ENCODE data around the gene TCL1A.
"Not testable (repeated sequence)": the region's sequence is repeated elsewhere in the genome, so short reads cannot be mapped to it uniquely, and the experiment has no call there.

TCL1A gene

GRCh38 chr14:95713596-95714371 is at the start of gene TCL1A:
TSS of gene TCL1A (minus strand) at chr14:95714125. CDS start at chr14:95714066, 59 bp downstream.
- TF ChIP-seq CTCF (IDR thresholded peaks at IDR 0.05): no peak
- no peaks in the 10 kb centered on the region for H3K36me3 ChIP-seq
- no peak within 1 kb of the TSS for H3K4me3 ChIP-seq (ENCODE audit: low read depth in 1 of 2, low read length in 1 of 2)
- H3K4me1 ChIP-seq (ENCODE audit: control insufficient read depth in 1 of 2, insufficient read depth in 1 of 2, low read depth in 1 of 2, low read length in 1 of 2): no peaks in the 10 kb centered on the region
- H3K27ac ChIP-seq: no peak within 1 kb of the TSS
- H3K9me3 ChIP-seq: no peaks in the 10 kb centered on the region
- H3K27me3 ChIP-seq: peaks cover 50% of the 10 kb centered on the region

- H3K27ac ChIP-seq; H3K4me3 ChIP-seq (ENCODE audit: low read depth in 1 of 2, low read length in 1 of 2); H3K27me3 ChIP-seq; H3K9me3 ChIP-seq; H3K4me1 ChIP-seq (ENCODE audit: control insufficient read depth in 1 of 2, insufficient read depth in 1 of 2, low read depth in 1 of 2, low read length in 1 of 2); H3K36me3 ChIP-seq: not testable (repeated sequence)
These were observed 49.1 kb upstream of the TCL1A start for GRCh38 chr14:95763032-95763431.

- peaks cover 9% of the 10 kb centered on the region for H3K27me3 ChIP-seq
- H3K9me3 ChIP-seq: no peaks in the 10 kb centered on the region
- H3K27ac ChIP-seq: no peak overlapping the region
- H3K4me1 ChIP-seq (ENCODE audit: control insufficient read depth in 1 of 2, insufficient read depth in 1 of 2, low read depth in 1 of 2, low read length in 1 of 2): no peaks in the 10 kb centered on the region
- no peak overlapping the region for H3K4me3 ChIP-seq (ENCODE audit: low read depth in 1 of 2, low read length in 1 of 2)
- H3K36me3 ChIP-seq: no peaks in the 10 kb centered on the region
- no peak for TF ChIP-seq CTCF (IDR thresholded peaks at IDR 0.05)
These were observed 47.5 kb upstream of the TCL1A start for GRCh38 chr14:95761436-95761835.

- Histone ChIP-seq H3K36me3 (no peaks in the 10 kb centered on the region), H3K4me3 (ENCODE audit: low read depth in 1 of 2, low read length in 1 of 2) (no peak overlapping the region), H3K27ac (no peak overlapping the region), H3K27me3 (peaks cover 9% of the 10 kb centered on the region), H3K4me1 (ENCODE audit: control insufficient read depth in 1 of 2, insufficient read depth in 1 of 2, low read depth in 1 of 2, low read length in 1 of 2) (no peaks in the 10 kb centered on the region), H3K9me3 (no peaks in the 10 kb centered on the region)
- no peak for TF ChIP-seq CTCF (IDR thresholded peaks at IDR 0.05)
These were observed 46.7 kb upstream of the TCL1A start for GRCh38 chr14:95760596-95760995.

GRCh38 chr14:95759941-95760340 is 46.0 kb upstream of the TCL1A start:
- no peak overlapping the region for H3K4me3 ChIP-seq (ENCODE audit: low read depth in 1 of 2, low read length in 1 of 2)
- H3K4me1 ChIP-seq (ENCODE audit: control insufficient read depth in 1 of 2, insufficient read depth in 1 of 2, low read depth in 1 of 2, low read length in 1 of 2): no peaks in the 10 kb centered on the region
- TF ChIP-seq CTCF (IDR thresholded peaks at IDR 0.05): no peak
- no peaks in the 10 kb centered on the region for H3K36me3 ChIP-seq
- peaks cover 9% of the 10 kb centered on the region for H3K27me3 ChIP-seq
- H3K27ac ChIP-seq: no peak overlapping the region
- no peaks in the 10 kb centered on the region for H3K9me3 ChIP-seq

GRCh38 chr14:95758331-95758730 is 44.4 kb upstream of the TCL1A start:
- TF ChIP-seq CTCF (IDR thresholded peaks at IDR 0.05): no peak
- H3K4me3 ChIP-seq (ENCODE audit: low read depth in 1 of 2, low read length in 1 of 2): no peak overlapping the region
- no peaks in the 10 kb centered on the region for H3K36me3 ChIP-seq
- peaks cover 9% of the 10 kb centered on the region for H3K27me3 ChIP-seq
- H3K9me3 ChIP-seq: no peaks in the 10 kb centered on the region
- H3K4me1 ChIP-seq (ENCODE audit: control insufficient read depth in 1 of 2, insufficient read depth in 1 of 2, low read depth in 1 of 2, low read length in 1 of 2): no peaks in the 10 kb centered on the region
- no peak overlapping the region for H3K27ac ChIP-seq
